ENCODE data around the gene TRMT1L. TPM values are rescaled to one million over a fixed set of nuclear protein-coding genes. Genes with fewer than 3 reads are reported as not detected.

TRMT1L gene
- total and polyA plus RNA-seq, 2 donors from 2014 or later = 11.6 to 17.9 TPM

DNA sequence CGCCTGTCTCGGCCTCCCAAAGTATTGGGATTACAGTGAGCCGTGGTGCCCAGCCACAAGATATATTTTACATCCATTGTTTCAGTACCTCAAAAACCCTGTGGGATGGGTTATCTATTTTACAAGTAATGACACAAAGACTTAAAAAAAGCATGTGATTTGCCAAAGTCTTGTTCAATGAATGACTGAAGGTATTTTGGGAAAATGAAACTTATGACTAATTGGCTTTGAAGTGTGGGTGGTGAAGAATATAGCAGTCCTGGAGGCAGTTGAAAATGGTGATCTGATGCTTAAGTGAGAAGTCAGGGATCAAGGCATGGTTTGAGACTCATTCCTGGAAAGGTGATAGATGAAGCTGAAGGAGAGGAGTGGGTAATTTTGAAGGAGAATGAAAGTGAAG, 3.2 kb upstream of the TRMT1L start:
- Histone ChIP-seq H3K9ac (ENCODE audit: low read length in 3 of 3) (no peak overlapping the region), H3K36me3 (ENCODE audit: control insufficient read depth in 2 of 3, insufficient read depth in 3 of 3, low read length in 3 of 3) (peaks cover 0 to 6% (median 3%) of the 10 kb centered on the region in 3 donors), H3K9me3 (ENCODE audit: control insufficient read depth in 2 of 3, insufficient read depth in 1 of 3, low read length in 3 of 3) (no peaks in the 10 kb centered on the region), H3K27ac (ENCODE audit: low read depth in 2 of 2, low read length in 2 of 2) (no peak overlapping the region), H3K27me3 (ENCODE audit: control insufficient read depth, insufficient read depth, low read length) (no peaks in the 10 kb centered on the region), H3K4me1 (ENCODE audit: control insufficient read depth in 2 of 3, insufficient read depth in 2 of 3, low read depth in 1 of 3, low read length in 3 of 3) (peaks cover 0 to 14% (median 8%) of the 10 kb centered on the region in 3 donors), H3K4me3 (ENCODE audit: low read length in 3 of 3) (no peak overlapping the region)
- no peak for FAIRE-seq
- DNase-seq = no peak
- intact Hi-C loops (cut with DNase I) = no loop called here
- TF ChIP-seq, protein P1, sequence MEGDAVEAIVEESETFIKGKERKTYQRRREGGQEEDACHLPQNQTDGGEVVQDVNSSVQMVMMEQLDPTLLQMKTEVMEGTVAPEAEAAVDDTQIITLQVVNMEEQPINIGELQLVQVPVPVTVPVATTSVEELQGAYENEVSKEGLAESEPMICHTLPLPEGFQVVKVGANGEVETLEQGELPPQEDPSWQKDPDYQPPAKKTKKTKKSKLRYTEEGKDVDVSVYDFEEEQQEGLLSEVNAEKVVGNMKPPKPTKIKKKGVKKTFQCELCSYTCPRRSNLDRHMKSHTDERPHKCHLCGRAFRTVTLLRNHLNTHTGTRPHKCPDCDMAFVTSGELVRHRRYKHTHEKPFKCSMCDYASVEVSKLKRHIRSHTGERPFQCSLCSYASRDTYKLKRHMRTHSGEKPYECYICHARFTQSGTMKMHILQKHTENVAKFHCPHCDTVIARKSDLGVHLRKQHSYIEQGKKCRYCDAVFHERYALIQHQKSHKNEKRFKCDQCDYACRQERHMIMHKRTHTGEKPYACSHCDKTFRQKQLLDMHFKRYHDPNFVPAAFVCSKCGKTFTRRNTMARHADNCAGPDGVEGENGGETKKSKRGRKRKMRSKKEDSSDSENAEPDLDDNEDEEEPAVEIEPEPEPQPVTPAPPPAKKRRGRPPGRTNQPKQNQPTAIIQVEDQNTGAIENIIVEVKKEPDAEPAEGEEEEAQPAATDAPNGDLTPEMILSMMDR (IDR thresholded peaks at IDR 0.05; ENCODE audit: borderline replicate concordance, extremely low read depth, insufficient read depth) = no peak

DNA sequence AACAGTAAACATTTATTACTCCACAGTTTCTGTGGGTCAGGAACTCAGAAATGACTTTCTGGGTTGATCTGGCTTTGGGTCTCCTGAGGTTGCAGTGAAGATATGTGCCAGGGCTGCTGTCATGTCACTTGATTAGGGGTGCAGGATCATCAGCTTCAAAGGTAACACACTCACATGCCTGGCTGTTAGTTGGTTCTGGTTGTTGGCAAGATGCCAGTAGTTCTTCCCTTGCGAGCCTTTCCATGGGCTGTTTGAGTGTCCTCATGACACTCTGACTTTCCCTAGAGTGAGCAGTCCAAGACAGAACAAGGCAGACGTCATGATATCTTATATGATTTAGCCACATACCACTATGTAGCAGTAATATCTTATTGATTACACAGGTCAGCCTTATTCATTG, 2.0 kb upstream of the TRMT1L start:
- H3K9ac ChIP-seq (ENCODE audit: low read length in 3 of 3) = no peak overlapping the region
- H3K9me3 ChIP-seq (ENCODE audit: control insufficient read depth in 2 of 3, insufficient read depth in 1 of 3, low read length in 3 of 3) = no peaks in the 10 kb centered on the region
- no peak overlapping the region for H3K27ac ChIP-seq (ENCODE audit: low read depth in 2 of 2, low read length in 2 of 2)
- no peaks in the 10 kb centered on the region for H3K27me3 ChIP-seq (ENCODE audit: control insufficient read depth, insufficient read depth, low read length)
- no peak for FAIRE-seq
- peaks cover 0 to 19% (median 8%) of the 10 kb centered on the region in 3 donors for H3K4me1 ChIP-seq (ENCODE audit: control insufficient read depth in 2 of 3, insufficient read depth in 2 of 3, low read depth in 1 of 3, low read length in 3 of 3)
- intact Hi-C loops (cut with DNase I) = no loop called here
- no peak overlapping the region for H3K4me3 ChIP-seq (ENCODE audit: low read length in 3 of 3)
- TF ChIP-seq, protein P1 (IDR thresholded peaks at IDR 0.05; ENCODE audit: borderline replicate concordance, extremely low read depth, insufficient read depth) = no peak
- H3K36me3 ChIP-seq (ENCODE audit: control insufficient read depth in 2 of 3, insufficient read depth in 3 of 3, low read length in 3 of 3) = peaks cover 0 to 3% (median 0%) of the 10 kb centered on the region in 3 donors
- no peak for DNase-seq

DNA sequence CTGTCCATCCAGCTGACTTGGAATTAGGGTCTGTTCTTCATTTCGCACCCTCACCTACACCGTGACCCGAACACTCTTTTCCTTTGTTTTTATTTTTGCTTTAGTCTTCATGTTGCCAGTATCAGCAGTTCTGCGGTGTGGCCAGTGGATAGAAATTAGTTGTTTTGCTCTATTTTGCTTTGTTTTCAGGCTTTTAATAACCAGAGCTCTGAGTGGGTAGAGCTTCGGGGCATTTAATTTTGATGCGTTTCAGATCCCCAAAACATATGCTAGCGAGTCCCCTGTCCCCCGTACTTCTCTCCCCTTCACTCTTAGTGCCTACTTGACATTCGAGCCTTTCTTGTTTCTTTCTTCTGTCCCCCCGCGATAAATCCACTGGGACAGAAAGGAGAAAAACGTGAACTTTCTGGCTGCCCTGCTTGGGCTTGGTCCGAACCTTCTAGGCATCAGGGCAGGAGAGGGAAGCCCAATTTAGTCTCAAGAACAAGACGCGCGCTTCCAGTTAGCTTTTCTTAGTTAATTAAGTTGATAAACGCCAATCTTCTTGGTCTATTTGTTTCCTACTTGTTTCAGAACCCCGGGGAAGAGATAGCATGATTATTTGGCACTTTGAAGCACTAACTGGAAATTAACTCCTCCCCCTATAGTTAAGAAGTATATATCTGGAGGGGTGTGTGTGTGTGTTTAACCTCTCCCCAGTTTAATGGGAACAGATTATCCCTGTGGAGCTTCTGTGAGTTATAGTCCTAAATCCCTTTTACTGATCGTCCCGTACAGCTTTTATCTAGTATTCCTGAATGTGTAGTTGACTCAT, 1.1 kb upstream of the TRMT1L start:
- H3K9ac ChIP-seq (ENCODE audit: low read length in 3 of 3) = peak overlapping the region; percentile 63 to 97 (median 83)
- peak overlapping the region in 1 of 2 donors; percentile 99 for H3K27ac ChIP-seq (ENCODE audit: low read depth in 2 of 2, low read length in 2 of 2)
- TF ChIP-seq, protein P1 (IDR thresholded peaks at IDR 0.05; ENCODE audit: borderline replicate concordance, extremely low read depth, insufficient read depth) = no peak
- H3K36me3 ChIP-seq (ENCODE audit: control insufficient read depth in 2 of 3, insufficient read depth in 3 of 3, low read length in 3 of 3) = peaks cover 0 to 3% (median 0%) of the 10 kb centered on the region in 3 donors
- no peaks in the 10 kb centered on the region for H3K9me3 ChIP-seq (ENCODE audit: control insufficient read depth in 2 of 3, insufficient read depth in 1 of 3, low read length in 3 of 3)
- intact Hi-C loops (cut with DNase I) = no loop called here
- H3K27me3 ChIP-seq (ENCODE audit: control insufficient read depth, insufficient read depth, low read length) = no peaks in the 10 kb centered on the region
- DNase-seq = peak in 2 of 5 donors; percentile 28 to 45
- peak overlapping the region; percentile 84 to 94 (median 92) for H3K4me3 ChIP-seq (ENCODE audit: low read length in 3 of 3)
- H3K4me1 ChIP-seq (ENCODE audit: control insufficient read depth in 2 of 3, insufficient read depth in 2 of 3, low read depth in 1 of 3, low read length in 3 of 3) = peaks cover 0 to 19% (median 8%) of the 10 kb centered on the region in 3 donors
- FAIRE-seq = no peak

All from kidney (tissue), 14 donors.